ENCODE results near the gene CLSTN2. TPM values are rescaled to one million over a fixed set of nuclear protein-coding genes. Genes with fewer than 3 reads are reported as not detected.

The CLSTN2 gene
- total RNA-seq, 2 experiments from 2014 or later = not detected

- no peaks in the 10 kb centered on the region for H3K36me3 Mint-ChIP-seq (ENCODE audit: low read depth)
- no peaks in the 10 kb centered on the region for H3K4me1 Mint-ChIP-seq (ENCODE audit: low read depth)
- ChIA-PET POLR2A (no interaction called here), CTCF (no interaction called here)
- H3K27ac Mint-ChIP-seq = no peak overlapping the region
- H3K4me3 Mint-ChIP-seq = no peak overlapping the region
- H3K9me3 Mint-ChIP-seq (ENCODE audit: insufficient read depth) = no peaks in the 10 kb centered on the region
- ATAC-seq (no peak), DNase-seq (no peak)
- H3K27me3 Mint-ChIP-seq (ENCODE audit: low read depth) = no peaks in the 10 kb centered on the region
Observed at GRCh38 chr3:140076552-140076951, 141.6 kb downstream of the CLSTN2 start.

GRCh38 chr3:140077406-140077805, 142.4 kb downstream of the CLSTN2 start:
- no peak overlapping the region for H3K4me3 Mint-ChIP-seq
- H3K9me3 Mint-ChIP-seq (ENCODE audit: insufficient read depth) = no peaks in the 10 kb centered on the region
- no peaks in the 10 kb centered on the region for H3K4me1 Mint-ChIP-seq (ENCODE audit: low read depth)
- CTCF ChIA-PET = no interaction called here
- POLR2A ChIA-PET = no interaction called here
- no peak overlapping the region for H3K27ac Mint-ChIP-seq
- no peaks in the 10 kb centered on the region for H3K36me3 Mint-ChIP-seq (ENCODE audit: low read depth)
- ATAC-seq (no peak), DNase-seq (no peak)
- H3K27me3 Mint-ChIP-seq (ENCODE audit: low read depth) = no peaks in the 10 kb centered on the region

GRCh38 chr3:140078343-140078742, 143.4 kb downstream of the CLSTN2 start:
- H3K4me1 Mint-ChIP-seq (ENCODE audit: low read depth) = no peaks in the 10 kb centered on the region
- no peak overlapping the region for H3K27ac Mint-ChIP-seq
- no peaks in the 10 kb centered on the region for H3K9me3 Mint-ChIP-seq (ENCODE audit: insufficient read depth)
- ChIA-PET CTCF (interaction anchor here (1.3 kb wide), 1 partner anchor 141 kb away, joined by 3 read pairs; no protein-coding TSS in a partner anchor), POLR2A (no interaction called here)
- H3K27me3 Mint-ChIP-seq (ENCODE audit: low read depth) = no peaks in the 10 kb centered on the region
- no peaks in the 10 kb centered on the region for H3K36me3 Mint-ChIP-seq (ENCODE audit: low read depth)
- ATAC-seq (no peak), DNase-seq (no peak)
- H3K4me3 Mint-ChIP-seq = no peak overlapping the region

GRCh38 chr3:140078940-140079339, 144.0 kb downstream of the CLSTN2 start:
- H3K4me1 Mint-ChIP-seq (ENCODE audit: low read depth) = no peaks in the 10 kb centered on the region
- ChIA-PET POLR2A (no interaction called here), CTCF (interaction anchor here (1.3 kb wide), 1 partner anchor 141 kb away, joined by 3 read pairs; no protein-coding TSS in a partner anchor)
- no peak overlapping the region for H3K4me3 Mint-ChIP-seq
- H3K9me3 Mint-ChIP-seq (ENCODE audit: insufficient read depth) = no peaks in the 10 kb centered on the region
- H3K27ac Mint-ChIP-seq = no peak overlapping the region
- ATAC-seq = no peak
- no peak for DNase-seq
- H3K36me3 Mint-ChIP-seq (ENCODE audit: low read depth) = no peaks in the 10 kb centered on the region
- H3K27me3 Mint-ChIP-seq (ENCODE audit: low read depth) = no peaks in the 10 kb centered on the region

GRCh38 chr3:140081887-140082286, 146.9 kb downstream of the CLSTN2 start:
- H3K4me1 Mint-ChIP-seq (ENCODE audit: low read depth) = no peaks in the 10 kb centered on the region
- no peaks in the 10 kb centered on the region for H3K36me3 Mint-ChIP-seq (ENCODE audit: low read depth)
- ChIA-PET CTCF (no interaction called here), POLR2A (no interaction called here)
- H3K27me3 Mint-ChIP-seq (ENCODE audit: low read depth) = no peaks in the 10 kb centered on the region
- ATAC-seq = no peak
- H3K27ac Mint-ChIP-seq = no peak overlapping the region
- no peak for DNase-seq
- no peak overlapping the region for H3K4me3 Mint-ChIP-seq
- H3K9me3 Mint-ChIP-seq (ENCODE audit: insufficient read depth) = no peaks in the 10 kb centered on the region

- Mint-ChIP-seq H3K9me3 (ENCODE audit: insufficient read depth) (no peaks in the 10 kb centered on the region), H3K27me3 (ENCODE audit: low read depth) (no peaks in the 10 kb centered on the region), H3K36me3 (ENCODE audit: low read depth) (no peaks in the 10 kb centered on the region), H3K27ac (no peak overlapping the region), H3K4me1 (ENCODE audit: low read depth) (no peaks in the 10 kb centered on the region), H3K4me3 (no peak overlapping the region)
- DNase-seq (no peak), ATAC-seq (no peak)
- CTCF ChIA-PET = no interaction called here
- POLR2A ChIA-PET = no interaction called here
Observed at GRCh38 chr3:140085001-140085400, 150.0 kb downstream of the CLSTN2 start.

- POLR2A ChIA-PET = no interaction called here
- no peaks in the 10 kb centered on the region for H3K4me1 Mint-ChIP-seq (ENCODE audit: low read depth)
- no peak overlapping the region for H3K27ac Mint-ChIP-seq
- ATAC-seq (no peak), DNase-seq (no peak)
- no peak overlapping the region for H3K4me3 Mint-ChIP-seq
- no peaks in the 10 kb centered on the region for H3K9me3 Mint-ChIP-seq (ENCODE audit: insufficient read depth)
- H3K36me3 Mint-ChIP-seq (ENCODE audit: low read depth) = no peaks in the 10 kb centered on the region
- H3K27me3 Mint-ChIP-seq (ENCODE audit: low read depth) = no peaks in the 10 kb centered on the region
- CTCF ChIA-PET = no interaction called here
Observed at GRCh38 chr3:140086642-140087041, 151.7 kb downstream of the CLSTN2 start.

- H3K4me1 Mint-ChIP-seq (ENCODE audit: low read depth) = no peaks in the 10 kb centered on the region
- no peak for ATAC-seq
- ChIA-PET POLR2A (no interaction called here), CTCF (no interaction called here)
- no peak overlapping the region for H3K27ac Mint-ChIP-seq
- H3K9me3 Mint-ChIP-seq (ENCODE audit: insufficient read depth) = no peaks in the 10 kb centered on the region
- H3K36me3 Mint-ChIP-seq (ENCODE audit: low read depth) = no peaks in the 10 kb centered on the region
- H3K4me3 Mint-ChIP-seq = no peak overlapping the region
- no peak for DNase-seq
- H3K27me3 Mint-ChIP-seq (ENCODE audit: low read depth) = no peaks in the 10 kb centered on the region
Observed at GRCh38 chr3:140088058-140088457, 153.1 kb downstream of the CLSTN2 start.

GRCh38 chr3:140088513-140088912, 153.5 kb downstream of the CLSTN2 start:
- Mint-ChIP-seq H3K4me3 (no peak overlapping the region), H3K27ac (no peak overlapping the region), H3K27me3 (ENCODE audit: low read depth) (peaks cover 2% of the 10 kb centered on the region), H3K4me1 (ENCODE audit: low read depth) (no peaks in the 10 kb centered on the region), H3K36me3 (ENCODE audit: low read depth) (no peaks in the 10 kb centered on the region), H3K9me3 (ENCODE audit: insufficient read depth) (no peaks in the 10 kb centered on the region)
- DNase-seq = no peak
- ATAC-seq = no peak
- CTCF ChIA-PET = no interaction called here
- POLR2A ChIA-PET = no interaction called here

- no peak overlapping the region for H3K27ac Mint-ChIP-seq
- no peak for DNase-seq
- H3K9me3 Mint-ChIP-seq (ENCODE audit: insufficient read depth) = no peaks in the 10 kb centered on the region
Observed at GRCh38 chr3:140089403-140090072, 154.6 kb downstream of the CLSTN2 start.

GRCh38 chr3:140091143-140091542, 156.2 kb downstream of the CLSTN2 start:
- ATAC-seq (no peak), DNase-seq (no peak)
- ChIA-PET CTCF (no interaction called here), POLR2A (no interaction called here)
- Mint-ChIP-seq H3K27me3 (ENCODE audit: low read depth) (peaks cover 2% of the 10 kb centered on the region), H3K27ac (no peak overlapping the region), H3K36me3 (ENCODE audit: low read depth) (no peaks in the 10 kb centered on the region), H3K4me3 (no peak overlapping the region), H3K9me3 (ENCODE audit: insufficient read depth) (no peaks in the 10 kb centered on the region), H3K4me1 (ENCODE audit: low read depth) (no peaks in the 10 kb centered on the region)

More at GRCh38 chr3:140089403-140090072, 154.6 kb downstream of the CLSTN2 start:
- Mint-ChIP-seq H3K4me1 (ENCODE audit: low read depth) (no peaks in the 10 kb centered on the region), H3K27me3 (ENCODE audit: low read depth) (peaks cover 2% of the 10 kb centered on the region), H3K4me3 (no peak overlapping the region), H3K36me3 (ENCODE audit: low read depth) (no peaks in the 10 kb centered on the region)
- ChIA-PET CTCF (no interaction called here), POLR2A (no interaction called here)
- ATAC-seq = no peak

- CTCF ChIA-PET = no interaction called here
Observed at GRCh38 chr3:140092848-140093536, 158.0 kb downstream of the CLSTN2 start.

GRCh38 chr3:140093742-140094141, 158.8 kb downstream of the CLSTN2 start:
- Mint-ChIP-seq H3K27ac (no peak overlapping the region), H3K36me3 (ENCODE audit: low read depth) (no peaks in the 10 kb centered on the region), H3K9me3 (ENCODE audit: insufficient read depth) (no peaks in the 10 kb centered on the region), H3K4me3 (no peak overlapping the region), H3K4me1 (ENCODE audit: low read depth) (no peaks in the 10 kb centered on the region), H3K27me3 (ENCODE audit: low read depth) (peaks cover 2% of the 10 kb centered on the region)
- ATAC-seq (no peak), DNase-seq (no peak)
- ChIA-PET CTCF (no interaction called here), POLR2A (no interaction called here)

More at GRCh38 chr3:140092848-140093536, 158.0 kb downstream of the CLSTN2 start:
- POLR2A ChIA-PET = no interaction called here
- no peaks in the 10 kb centered on the region for H3K36me3 Mint-ChIP-seq (ENCODE audit: low read depth)
- DNase-seq (no peak), ATAC-seq (no peak)
- no peaks in the 10 kb centered on the region for H3K4me1 Mint-ChIP-seq (ENCODE audit: low read depth)
- H3K27me3 Mint-ChIP-seq (ENCODE audit: low read depth) = peaks cover 2% of the 10 kb centered on the region
- no peak overlapping the region for H3K27ac Mint-ChIP-seq
- H3K4me3 Mint-ChIP-seq = no peak overlapping the region
- H3K9me3 Mint-ChIP-seq (ENCODE audit: insufficient read depth) = no peaks in the 10 kb centered on the region

Data from activated CD8-positive, alpha-beta T cell treated with anti-CD3 and anti-CD28 coated beads, Interleukin-2, amount 10 ng/mL, durations not matched to agents 7 days and 5 days (primary cell).